ENCODE data around the gene CLEC12A. TPM values are rescaled to one million over a fixed set of nuclear protein-coding genes. Genes with fewer than 3 reads are reported as not detected.

CLEC12A gene
- total and polyA plus RNA-seq, 2 donors (not counting 1 experiment from before 2014, with no cell fraction given), result 1.0 TPM; not detected in 1

- Histone ChIP-seq H3K27me3 (replicated peaks in 1 of 4; ENCODE audit: control extremely low read depth in 1 of 4, control insufficient read depth in 3 of 4, insufficient read depth in 4 of 4, low read length in 3 of 4) (peaks cover 0 to 21% (median 6%) of the 10 kb centered on the region in 4 experiments), H4K20me1 (ENCODE audit: control insufficient read depth, insufficient read depth, low read length, poor library complexity, severe bottlenecking) (no peaks in the 10 kb centered on the region), H3K9me3 (ENCODE audit: control extremely low read depth in 1 of 3, control insufficient read depth in 2 of 3, insufficient read depth in 1 of 3, low read length in 2 of 3) (no peaks in the 10 kb centered on the region), H3K79me2 (ENCODE audit: control insufficient read depth, insufficient read depth, low read length) (no peaks in the 10 kb centered on the region), H3K4me1 (ENCODE audit: control insufficient read depth in 2 of 2, insufficient read depth in 2 of 2, low read length in 2 of 2) (peaks cover 5 to 16% of the 10 kb centered on the region in 2 donors), H3K4me2 (replicated peaks; ENCODE audit: low read depth, low read length, poor library complexity, severe bottlenecking) (peak overlapping the region; percentile 52), H3K36me3 (replicated peaks in 1 of 2; ENCODE audit: control extremely low read depth in 1 of 2, control insufficient read depth in 1 of 2, extremely low read depth in 1 of 2, insufficient read depth in 2 of 2, low read length in 1 of 2) (no peaks in the 10 kb centered on the region), H3K27ac (ENCODE audit: low read length in 2 of 2) (no peak overlapping the region), H2AFZ (ENCODE audit: insufficient read depth, low read depth, low read length, poor library complexity, severe bottlenecking) (no peak overlapping the region), H3K9ac (ENCODE audit: low read length) (no peak overlapping the region), H3K4me3 (ENCODE audit: control extremely low read depth in 1 of 5, extremely low read depth in 1 of 5, insufficient read depth in 1 of 5, low read depth in 2 of 5, low read length in 4 of 5) (peak overlapping the region in 1 of 5 experiments; percentile 1)
- H3K4me3 Mint-ChIP-seq, result peak overlapping the region; percentile 40
- ChIA-PET POLR2A (no interaction called here), CTCF (interaction anchor here (0.6 kb wide), 1 partner anchor 924 kb away, joined by 5 read pairs; no protein-coding TSS in a partner anchor)
- no peak for TF ChIP-seq CTCF (IDR thresholded peaks at IDR 0.05)
- TF ChIP-seq EZH2 (IDR thresholded peaks at IDR 0.05; ENCODE audit: borderline replicate concordance, insufficient read depth, low read depth, low read length, poor library complexity, severe bottlenecking), result no peak
- intact Hi-C loops (cut with micrococcal nuclease), result no loop called here
- no CpG with 5 or more reads among the region's 3 CpGs for WGBS (ENCODE audit: insufficient coverage)
- peaks cover 75% of the 10 kb centered on the region for H3K27me3 Mint-ChIP-seq
- H3K27ac Mint-ChIP-seq, result no peak overlapping the region
- H3K4me1 Mint-ChIP-seq, result peaks cover 12% of the 10 kb centered on the region
- ATAC-seq (ENCODE audit: low read depth) (no peak), DNase-seq (no peak)
- H3K9me3 Mint-ChIP-seq (ENCODE audit: insufficient read depth), result no peaks in the 10 kb centered on the region
These were observed 20.7 kb downstream of the CLEC12A start for GRCh38 chr12:9991876-9992275.

GRCh38 chr12:9992296-9992695 is 21.1 kb downstream of the CLEC12A start:
- Histone ChIP-seq H3K4me2 (replicated peaks; ENCODE audit: low read depth, low read length, poor library complexity, severe bottlenecking) (peak overlapping the region; percentile 52), H3K27me3 (replicated peaks in 1 of 4; ENCODE audit: control extremely low read depth in 1 of 4, control insufficient read depth in 3 of 4, insufficient read depth in 4 of 4, low read length in 3 of 4) (peaks cover 0 to 21% (median 7%) of the 10 kb centered on the region in 4 experiments), H3K4me1 (ENCODE audit: control insufficient read depth in 2 of 2, insufficient read depth in 2 of 2, low read length in 2 of 2) (peaks cover 5 to 16% of the 10 kb centered on the region in 2 donors), H3K4me3 (ENCODE audit: control extremely low read depth in 1 of 5, extremely low read depth in 1 of 5, insufficient read depth in 1 of 5, low read depth in 2 of 5, low read length in 4 of 5) (peak overlapping the region in 1 of 5 experiments; percentile 1), H3K27ac (ENCODE audit: low read length in 2 of 2) (no peak overlapping the region), H4K20me1 (ENCODE audit: control insufficient read depth, insufficient read depth, low read length, poor library complexity, severe bottlenecking) (no peaks in the 10 kb centered on the region), H3K9ac (ENCODE audit: low read length) (no peak overlapping the region), H3K36me3 (replicated peaks in 1 of 2; ENCODE audit: control extremely low read depth in 1 of 2, control insufficient read depth in 1 of 2, extremely low read depth in 1 of 2, insufficient read depth in 2 of 2, low read length in 1 of 2) (no peaks in the 10 kb centered on the region), H3K79me2 (ENCODE audit: control insufficient read depth, insufficient read depth, low read length) (no peaks in the 10 kb centered on the region), H3K9me3 (ENCODE audit: control extremely low read depth in 1 of 3, control insufficient read depth in 2 of 3, insufficient read depth in 1 of 3, low read length in 2 of 3) (no peaks in the 10 kb centered on the region), H2AFZ (ENCODE audit: insufficient read depth, low read depth, low read length, poor library complexity, severe bottlenecking) (no peak overlapping the region)
- TF ChIP-seq EZH2 (IDR thresholded peaks at IDR 0.05; ENCODE audit: borderline replicate concordance, insufficient read depth, low read depth, low read length, poor library complexity, severe bottlenecking) (no peak), CTCF (IDR thresholded peaks at IDR 0.05) (no peak)
- Mint-ChIP-seq H3K27ac (no peak overlapping the region), H3K4me1 (peaks cover 12% of the 10 kb centered on the region), H3K9me3 (ENCODE audit: insufficient read depth) (no peaks in the 10 kb centered on the region), H3K4me3 (peak overlapping the region; percentile 40), H3K27me3 (peaks cover 72% of the 10 kb centered on the region)
- ATAC-seq (ENCODE audit: low read depth) (no peak), DNase-seq (peak; percentile 33)
- POLR2A ChIA-PET, result no interaction called here
- CTCF ChIA-PET, result no interaction called here
- intact Hi-C loops (cut with micrococcal nuclease), result no loop called here
- WGBS (ENCODE audit: insufficient coverage), result no CpG with 5 or more reads among the region's 4 CpGs
